LoVo (cell line): ENCODE data around the gene PIGH.
"Not testable (repeated sequence)": the region's sequence is repeated elsewhere in the genome, so short reads cannot be mapped to it uniquely, and the experiment has no call there.

Experiments used
- DNase-seq: peaks from one replicate; pipeline ENCODE4 v3.0.0-alpha.2; 2016; ENCODE audit warnings: low spot score

PIGH gene

DNA sequence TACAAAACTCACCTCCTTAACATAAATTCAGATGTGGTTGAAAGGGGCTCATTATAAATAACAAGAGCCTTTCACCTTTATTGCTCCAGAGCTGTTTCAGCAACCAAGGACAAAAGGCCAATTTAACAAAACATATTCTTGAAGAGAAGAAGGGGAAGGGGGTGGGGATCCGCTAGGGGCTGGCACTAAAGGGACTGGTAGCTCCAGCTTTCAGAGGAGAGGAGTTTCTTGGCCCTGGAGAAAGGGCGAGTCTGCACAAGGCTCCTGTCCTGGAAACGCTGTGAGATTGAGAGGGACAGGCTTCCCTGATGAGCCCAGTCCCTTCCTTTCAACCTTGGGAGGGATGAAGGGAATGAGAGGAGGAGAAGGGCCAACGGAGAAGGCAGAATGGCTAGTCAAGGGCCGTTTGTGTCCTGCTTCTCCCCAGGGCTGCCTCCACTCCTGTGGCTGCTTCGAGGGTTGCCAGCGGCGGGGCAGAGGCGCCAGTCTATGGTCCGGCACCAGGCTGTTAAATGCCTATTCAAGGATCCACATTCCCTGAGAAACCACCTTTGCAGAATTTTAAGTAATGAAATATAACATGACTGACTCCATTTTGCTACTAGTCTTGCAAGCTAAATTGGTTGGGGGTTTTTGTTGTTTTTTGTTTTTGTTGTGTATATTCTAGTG is 9.7 kb upstream of the PIGH start:
- DNase-seq: no peak

DNA sequence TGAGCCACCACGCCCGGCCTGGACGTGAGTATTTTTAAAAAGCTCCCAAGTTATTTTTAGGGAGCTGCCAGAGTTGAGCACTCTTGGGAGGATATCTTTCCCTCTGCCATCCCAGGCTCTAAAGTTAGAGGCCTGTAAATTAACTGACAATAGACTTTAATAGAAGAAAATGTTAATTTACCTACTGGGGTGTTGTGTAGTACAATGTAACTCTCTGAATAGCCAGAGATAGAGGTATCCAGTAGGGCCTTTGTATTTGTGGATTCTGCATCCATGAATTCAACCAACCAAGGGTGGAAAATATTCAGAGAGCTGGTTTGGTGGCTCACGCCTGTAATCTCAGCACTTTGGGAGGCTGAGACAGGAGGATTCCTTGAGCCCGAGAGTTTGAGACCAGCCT is 7.6 kb upstream of the PIGH start:
- no peak for DNase-seq

GRCh38 chr14:67602995-67603545 is 3.0 kb upstream of the PIGH start:
- no peak for DNase-seq

GRCh38 chr14:67602076-67602475 is 2.0 kb upstream of the PIGH start:
- DNase-seq: no peak

DNA sequence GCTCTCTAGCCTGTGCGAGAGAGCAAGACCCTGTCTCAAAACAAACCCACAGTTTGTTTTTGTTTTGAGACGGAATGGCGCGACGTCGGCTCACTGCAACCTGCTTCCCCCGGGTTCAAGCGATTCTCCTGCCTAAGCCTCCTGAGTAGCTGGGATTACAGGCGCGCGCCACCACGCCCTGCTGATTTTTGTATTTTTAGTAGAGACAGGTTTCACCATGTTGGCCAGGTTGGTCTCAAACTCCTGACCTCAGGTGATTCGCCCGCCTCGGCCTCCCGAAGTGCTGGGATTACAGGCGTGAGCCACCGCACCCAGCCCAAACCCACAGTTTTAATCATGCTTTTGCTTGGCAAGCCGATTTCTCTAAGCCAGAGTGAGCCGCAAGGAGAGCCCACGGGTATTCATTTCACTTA is 500 bp upstream of the PIGH start:
- DNase-seq: not testable (repeated sequence)

DNA sequence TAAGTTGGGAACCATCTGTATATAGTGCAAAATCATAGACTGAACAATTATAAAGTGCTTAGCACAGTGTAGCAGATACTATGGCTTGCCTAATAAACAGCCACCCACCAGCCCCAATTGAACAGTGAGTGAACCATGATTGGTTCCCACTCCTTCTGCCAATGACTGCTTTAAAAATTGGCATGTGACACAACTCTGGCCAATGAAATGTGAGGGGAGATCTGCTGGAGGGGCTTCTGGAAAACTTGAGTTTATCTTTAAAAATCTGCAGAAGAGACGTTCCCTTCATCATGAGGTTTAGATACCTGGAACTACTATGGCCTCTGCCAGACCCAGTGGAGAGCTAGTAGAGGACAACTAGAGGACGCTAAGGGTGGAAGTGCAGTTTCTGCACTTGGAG is 4.7 kb downstream of the PIGH start:
- DNase-seq: no peak

DNA sequence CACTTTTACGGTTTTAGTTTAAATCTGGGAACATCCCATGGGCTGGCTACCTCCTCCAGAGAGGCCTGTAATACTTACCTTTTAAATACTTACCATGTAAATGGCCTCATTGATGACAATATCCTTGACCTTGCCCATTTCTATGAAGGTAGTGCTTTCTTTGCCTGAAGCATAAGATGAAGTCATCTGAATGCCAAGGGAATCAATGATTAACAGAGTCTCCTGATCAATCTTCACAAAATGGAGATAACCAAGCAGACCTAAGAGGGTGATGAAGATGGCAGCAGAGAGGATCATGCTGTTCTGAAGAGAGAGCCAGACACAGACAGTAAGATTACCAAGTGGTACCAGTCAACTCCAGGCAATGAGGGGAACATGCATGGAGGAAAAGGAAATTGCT is 6.4 kb downstream of the PIGH start:
- not testable (repeated sequence) for DNase-seq

DNA sequence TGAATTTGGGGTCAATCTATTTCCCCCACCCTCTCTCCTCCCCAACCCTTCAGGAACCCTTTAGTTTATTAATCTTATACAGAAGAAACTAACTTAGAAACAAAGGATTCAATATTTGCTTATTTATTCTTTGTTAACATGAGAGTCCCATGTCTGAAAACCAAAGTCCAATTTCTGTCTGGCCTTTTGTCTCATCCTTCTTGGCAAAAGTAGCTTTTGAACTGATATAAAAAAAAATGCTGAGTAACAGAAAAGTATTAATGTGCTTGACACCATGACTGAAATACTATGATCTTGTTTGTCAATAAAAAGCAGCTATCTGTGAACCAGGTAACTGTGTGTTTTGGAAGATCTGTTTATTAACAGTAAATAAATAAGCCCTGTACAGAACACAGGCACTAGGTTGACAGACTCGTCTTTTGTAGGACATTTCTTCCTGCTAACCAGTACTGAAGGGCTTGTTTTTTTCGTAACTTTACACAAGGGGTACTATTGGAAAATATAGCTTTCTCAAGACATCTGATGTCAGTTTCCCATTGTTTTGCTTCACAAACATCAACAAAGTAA is 10.8 kb downstream of the PIGH start:
- no peak for DNase-seq

- DNase-seq: no peak
These were observed 13.7 kb downstream of the PIGH start for GRCh38 chr14:67586369-67586768.

DNA sequence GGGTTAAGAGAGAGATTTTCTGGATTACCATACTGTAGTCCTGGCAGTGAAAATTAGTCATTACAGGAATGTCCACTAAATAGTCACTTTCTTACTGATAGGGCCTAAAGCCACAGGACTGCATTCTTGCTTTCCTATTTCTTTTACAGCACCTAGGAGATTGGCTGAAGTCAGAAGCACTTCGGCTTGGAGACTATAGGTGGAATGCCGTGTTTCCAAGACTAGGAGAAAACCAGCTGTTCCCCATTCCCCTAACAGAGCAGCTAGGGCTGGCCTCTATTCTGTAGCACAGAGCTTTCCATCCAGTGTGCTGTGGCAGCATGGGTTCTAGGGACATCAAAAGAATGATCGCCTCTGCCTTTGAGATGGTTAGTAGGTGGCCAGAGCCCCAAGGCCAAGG is 15.1 kb downstream of the PIGH start:
- no peak for DNase-seq

DNA sequence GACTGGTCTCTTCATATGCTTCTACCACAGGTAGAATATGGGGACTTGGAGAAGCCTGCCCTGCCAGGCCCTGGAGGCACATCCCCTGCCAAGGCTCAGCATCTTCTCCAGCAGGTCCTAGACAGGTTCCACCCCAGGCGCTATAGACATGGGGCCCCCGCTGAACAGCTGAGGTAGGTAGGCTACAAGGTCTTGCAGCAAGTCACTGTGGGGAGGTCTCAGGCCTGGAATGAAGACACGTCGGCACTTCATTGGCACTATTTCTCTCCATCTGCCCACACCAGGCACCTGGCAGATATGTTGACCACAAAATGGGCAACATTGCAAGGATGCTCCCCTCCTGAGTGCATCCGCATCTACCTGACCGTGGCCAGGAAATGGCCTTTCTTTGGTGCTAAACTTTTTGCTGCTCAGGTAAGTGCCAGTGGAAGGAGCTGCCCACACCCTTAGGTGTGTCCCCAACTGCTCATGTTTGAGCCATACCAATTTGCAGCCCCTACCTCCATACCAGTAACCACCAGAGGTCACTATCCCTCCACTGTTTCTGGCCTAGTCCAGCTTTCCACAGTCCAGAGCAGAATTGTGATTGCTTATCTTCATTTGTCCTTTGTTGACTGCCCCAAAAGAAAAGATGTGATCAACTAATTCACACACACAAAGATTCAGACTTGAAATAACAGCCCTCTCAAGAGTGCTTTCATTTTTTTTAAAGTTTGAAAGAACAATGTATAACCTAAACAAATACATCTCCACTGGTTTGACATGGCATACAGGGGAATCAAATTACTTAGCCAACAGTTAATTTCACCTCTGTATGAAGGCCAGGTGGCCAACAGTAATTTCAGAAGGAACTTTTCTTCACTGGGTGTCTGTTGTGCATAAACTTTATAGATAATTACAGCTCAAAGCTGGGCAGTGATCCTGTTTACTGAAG is 16.1 kb downstream of the PIGH start:
- DNase-seq: peak; percentile 36

DNA sequence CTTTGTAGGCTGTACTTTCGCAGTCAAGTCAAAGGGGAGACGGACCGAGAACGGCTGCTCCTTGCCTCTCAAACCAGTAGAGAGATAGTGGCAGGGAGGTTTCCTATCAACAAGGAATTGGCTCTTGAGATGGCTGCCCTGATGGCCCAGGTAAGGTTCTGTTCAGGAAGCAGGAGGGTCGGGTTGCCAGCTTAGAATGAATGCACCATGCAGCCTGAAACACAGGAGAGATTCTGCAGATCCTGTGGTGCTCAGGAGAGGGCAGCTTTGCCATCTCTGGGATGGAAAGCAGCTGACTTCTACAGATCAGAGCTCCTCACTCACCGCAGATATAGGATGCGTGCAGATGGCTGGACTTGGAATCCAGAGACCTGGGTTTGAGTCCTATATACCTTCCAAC is 18.0 kb downstream of the PIGH start:
- DNase-seq: no peak

GRCh38 chr14:67581643-67582042 is 18.4 kb downstream of the PIGH start:
- no peak for DNase-seq

GRCh38 chr14:67580336-67581171 is 19.5 kb downstream of the PIGH start:
- DNase-seq: no peak

DNA sequence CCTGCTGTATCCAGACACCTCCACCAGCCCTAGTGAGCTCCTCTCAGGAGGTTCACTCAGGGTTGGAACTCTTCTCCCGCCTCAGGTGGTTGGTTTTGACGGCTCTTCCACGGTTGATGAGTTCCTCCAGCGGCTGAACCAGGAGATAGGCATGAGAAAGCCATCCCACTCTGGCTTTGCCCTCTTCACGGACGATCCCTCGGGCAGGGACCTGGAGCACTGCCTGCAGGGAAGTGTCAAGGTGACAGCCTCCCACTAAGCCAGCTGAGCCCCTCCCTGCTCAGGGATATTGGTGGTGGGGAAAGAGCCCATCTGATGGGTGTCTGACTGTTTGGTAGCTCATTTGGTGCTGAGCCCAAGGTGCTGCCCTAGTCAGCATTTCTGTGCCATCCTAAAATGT is 20.4 kb downstream of the PIGH start:
- DNase-seq: no peak

- DNase-seq: no peak
These were observed 21.0 kb downstream of the PIGH start for GRCh38 chr14:67579040-67579439.

- no peak for DNase-seq
These were observed 21.9 kb downstream of the PIGH start for GRCh38 chr14:67577909-67578749.

DNA sequence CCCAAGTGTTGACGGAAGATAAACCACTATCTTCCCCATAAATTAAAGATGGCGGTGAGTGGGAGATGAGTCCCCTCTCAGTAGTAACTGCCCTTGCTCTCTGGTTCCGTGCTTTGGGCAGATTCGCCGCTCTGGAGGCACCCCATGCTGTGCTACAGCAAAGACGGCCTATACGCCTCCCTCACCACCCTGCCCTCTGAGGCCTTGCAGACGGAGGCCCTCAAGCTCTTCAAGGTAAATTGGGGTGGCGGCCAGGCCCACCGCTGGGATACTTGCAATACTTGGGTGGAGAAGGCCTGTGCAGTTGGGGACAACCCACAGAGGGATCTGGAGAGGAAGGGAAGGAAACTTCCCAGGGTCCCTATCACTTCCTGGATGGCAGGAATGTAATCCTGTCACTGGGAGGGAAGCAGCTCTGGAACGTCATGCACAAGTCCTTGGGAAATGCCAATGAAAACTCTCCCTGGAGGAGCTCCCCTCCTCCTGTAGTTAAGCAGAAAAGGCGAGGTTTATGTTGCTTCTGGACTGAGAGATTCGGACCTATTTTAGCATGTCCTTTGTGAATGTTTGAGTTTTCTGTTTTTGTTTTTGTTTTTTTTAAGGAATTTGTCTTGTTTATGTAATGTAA is 22.8 kb downstream of the PIGH start:
- no peak for DNase-seq

- no peak for DNase-seq
These were observed 23.7 kb downstream of the PIGH start for GRCh38 chr14:67576216-67576955.

- no peak for DNase-seq
These were observed 24.4 kb downstream of the PIGH start for GRCh38 chr14:67575684-67576083.
